Uterus (tissue), 2 donors: ENCODE data around the gene SCGB2A2.

Experiments
- CTCF ChIP-seq, 4 experiments: fragments of 200-600 bp in 2 of 4; fragments of 450-650 bp in 2 of 4; sonication (generic) in 2 of 4; IDR thresholded peaks; one replicate each; pipeline ENCODE4 v1.5.1; 2016 to 2019; ENCODE audit warnings: antibody characterized with exemption in 4 of 4, mild to moderate bottlenecking in 2 of 4, moderate library complexity in 1 of 4
- POLR2A ChIP-seq, 2 donors: fragments of 450-650 bp; IDR thresholded peaks; one replicate each; pipeline ENCODE4 v1.6.1; 2016; ENCODE audit warnings: antibody characterized with exemption in 2 of 2, mild to moderate bottlenecking in 1 of 2, moderate library complexity in 1 of 2

- no peak for TF ChIP-seq CTCF (IDR thresholded peaks at IDR 0.05)
- TF ChIP-seq POLR2A (IDR thresholded peaks at IDR 0.05), result no peak
Observed at GRCh38 chr11:62298975-62299374, 29.0 kb downstream of the SCGB2A2 start, which contains the start of gene SCGB1D4.
